HG03103 (cell line): ENCODE measurements around the gene NRF1.
"Not testable (repeated sequence)": the region's sequence is repeated elsewhere in the genome, so short reads cannot be mapped to it uniquely, and the experiment has no call there.

ENCODE experiments used
- ATAC-seq: cut with Tn5 transposase; IDR thresholded peaks from one replicate; pipeline ENCODE4 v1.9.1; 2021; ENCODE audit warnings: low read depth; ENCODE audit not compliant: unreplicated experiment

The NRF1 gene

GRCh38 chr7:129611246-129612111, at the start of gene NRF1:
TSS of gene NRF1 (plus strand) at chr7:129611720. CDS start at chr7:129657352, 45,632 bp downstream.
- ATAC-seq: peak; percentile 69

- ATAC-seq: not testable (repeated sequence)
Measured at GRCh38 chr7:129566323-129566722, 45.2 kb upstream of the NRF1 start.

- ATAC-seq: no peak
Measured at GRCh38 chr7:129567377-129567776, 44.1 kb upstream of the NRF1 start.

GRCh38 chr7:129568240-129568639, 43.3 kb upstream of the NRF1 start:
- no peak for ATAC-seq

GRCh38 chr7:129569326-129569725, 42.2 kb upstream of the NRF1 start:
- no peak for ATAC-seq

GRCh38 chr7:129569811-129570215, 41.7 kb upstream of the NRF1 start:
- no peak for ATAC-seq

- ATAC-seq: no peak
Measured at GRCh38 chr7:129571201-129571600, 40.3 kb upstream of the NRF1 start.

GRCh38 chr7:129572205-129572604, 39.3 kb upstream of the NRF1 start:
- ATAC-seq: no peak

GRCh38 chr7:129574487-129574886, 37.0 kb upstream of the NRF1 start:
- no peak for ATAC-seq

GRCh38 chr7:129575699-129576098, 35.8 kb upstream of the NRF1 start:
- ATAC-seq: no peak

GRCh38 chr7:129576138-129576537, 35.4 kb upstream of the NRF1 start:
- ATAC-seq: no peak

- no peak for ATAC-seq
Measured at GRCh38 chr7:129578829-129579228, 32.7 kb upstream of the NRF1 start.

- not testable (repeated sequence) for ATAC-seq
Measured at GRCh38 chr7:129586179-129586578, 25.3 kb upstream of the NRF1 start.

- ATAC-seq: no peak
Measured at GRCh38 chr7:129588268-129588667, 23.3 kb upstream of the NRF1 start.

GRCh38 chr7:129591868-129592267, 19.7 kb upstream of the NRF1 start:
- ATAC-seq: no peak

- ATAC-seq: not testable (repeated sequence)
Measured at GRCh38 chr7:129596386-129596785, 15.1 kb upstream of the NRF1 start.

GRCh38 chr7:129597672-129598071, 13.8 kb upstream of the NRF1 start:
- no peak for ATAC-seq

- ATAC-seq: no peak
Measured at GRCh38 chr7:129599174-129599573, 12.3 kb upstream of the NRF1 start.

GRCh38 chr7:129603594-129603993, 7.9 kb upstream of the NRF1 start:
- ATAC-seq: not testable (repeated sequence)

GRCh38 chr7:129604021-129604420, 7.5 kb upstream of the NRF1 start:
- not testable (repeated sequence) for ATAC-seq

GRCh38 chr7:129604713-129605437, 6.6 kb upstream of the NRF1 start:
- ATAC-seq: no peak
